Measurements from ENCODE around the gene PKN1. TPM values are rescaled to one million over a fixed set of nuclear protein-coding genes. Genes with fewer than 3 reads are reported as not detected.
A peak's percentile ranks its signal among the peaks of the same experiment; 100 is the strongest.
"Not testable (repeated sequence)": the region's sequence is repeated elsewhere in the genome, so short reads cannot be mapped to it uniquely, and the experiment has no call there.

PKN1 gene
- total RNA-seq, 1 donor from 2014 or later = 204 TPM

DNA sequence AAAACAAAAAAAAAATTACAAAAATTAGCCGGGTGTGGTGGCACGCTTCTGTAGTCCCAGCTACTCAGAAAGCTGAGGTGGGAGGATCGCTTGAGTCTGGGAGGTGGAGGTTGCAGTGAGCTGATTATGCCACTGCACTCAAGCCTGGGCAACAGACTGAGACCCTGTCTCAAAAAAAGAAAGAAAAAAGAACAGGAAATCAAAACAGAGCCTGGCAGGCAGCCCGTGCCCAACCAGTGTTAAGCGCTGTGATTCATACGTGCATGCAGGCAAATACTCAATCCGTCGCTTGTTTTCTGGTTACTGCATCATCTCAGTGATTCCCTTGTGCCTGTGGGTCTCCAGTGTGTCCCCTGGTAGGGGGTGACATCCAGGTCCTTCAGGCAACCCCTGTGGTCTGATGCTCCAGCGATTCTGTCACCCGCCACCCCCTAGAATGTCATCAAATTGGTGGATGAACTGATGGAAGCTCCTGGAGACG is 32.1 kb upstream of the PKN1 start:
- no peak for DNase-seq (ENCODE audit: low spot score)
- Mint-ChIP-seq H3K27ac (ENCODE audit: unreplicated experiment) (peak overlapping the region; percentile 93), H3K9me3 (ENCODE audit: low read depth) (no peaks in the 10 kb centered on the region), H3K4me1 (ENCODE audit: low read depth) (peaks cover 16% of the 10 kb centered on the region), H3K4me3 (ENCODE audit: unreplicated experiment) (no peak overlapping the region), H3K27me3 (ENCODE audit: low read depth) (no peaks in the 10 kb centered on the region), H3K36me3 (ENCODE audit: low read depth) (peaks cover 1% of the 10 kb centered on the region)
- TF ChIP-seq, protein P1, sequence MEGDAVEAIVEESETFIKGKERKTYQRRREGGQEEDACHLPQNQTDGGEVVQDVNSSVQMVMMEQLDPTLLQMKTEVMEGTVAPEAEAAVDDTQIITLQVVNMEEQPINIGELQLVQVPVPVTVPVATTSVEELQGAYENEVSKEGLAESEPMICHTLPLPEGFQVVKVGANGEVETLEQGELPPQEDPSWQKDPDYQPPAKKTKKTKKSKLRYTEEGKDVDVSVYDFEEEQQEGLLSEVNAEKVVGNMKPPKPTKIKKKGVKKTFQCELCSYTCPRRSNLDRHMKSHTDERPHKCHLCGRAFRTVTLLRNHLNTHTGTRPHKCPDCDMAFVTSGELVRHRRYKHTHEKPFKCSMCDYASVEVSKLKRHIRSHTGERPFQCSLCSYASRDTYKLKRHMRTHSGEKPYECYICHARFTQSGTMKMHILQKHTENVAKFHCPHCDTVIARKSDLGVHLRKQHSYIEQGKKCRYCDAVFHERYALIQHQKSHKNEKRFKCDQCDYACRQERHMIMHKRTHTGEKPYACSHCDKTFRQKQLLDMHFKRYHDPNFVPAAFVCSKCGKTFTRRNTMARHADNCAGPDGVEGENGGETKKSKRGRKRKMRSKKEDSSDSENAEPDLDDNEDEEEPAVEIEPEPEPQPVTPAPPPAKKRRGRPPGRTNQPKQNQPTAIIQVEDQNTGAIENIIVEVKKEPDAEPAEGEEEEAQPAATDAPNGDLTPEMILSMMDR (IDR thresholded peaks at IDR 0.05) = no peak

- H3K27me3 Mint-ChIP-seq (ENCODE audit: low read depth) = no peaks in the 10 kb centered on the region
- peak overlapping the region; percentile 93 for H3K27ac Mint-ChIP-seq (ENCODE audit: unreplicated experiment)
- H3K9me3 Mint-ChIP-seq (ENCODE audit: low read depth) = no peaks in the 10 kb centered on the region
- no peak for DNase-seq (ENCODE audit: low spot score)
- H3K4me3 Mint-ChIP-seq (ENCODE audit: unreplicated experiment) = no peak overlapping the region
- TF ChIP-seq, protein P1 (IDR thresholded peaks at IDR 0.05) = no peak
- peaks cover 21% of the 10 kb centered on the region for H3K4me1 Mint-ChIP-seq (ENCODE audit: low read depth)
- peaks cover 1% of the 10 kb centered on the region for H3K36me3 Mint-ChIP-seq (ENCODE audit: low read depth)
Measured at GRCh38 chr19:14401468-14402195, 31.5 kb upstream of the PKN1 start.

- peaks cover 23% of the 10 kb centered on the region for H3K4me1 Mint-ChIP-seq (ENCODE audit: low read depth)
- TF ChIP-seq, protein P1 (IDR thresholded peaks at IDR 0.05) = no peak
- no peaks in the 10 kb centered on the region for H3K9me3 Mint-ChIP-seq (ENCODE audit: low read depth)
- DNase-seq (ENCODE audit: low spot score) = no peak
- no peaks in the 10 kb centered on the region for H3K27me3 Mint-ChIP-seq (ENCODE audit: low read depth)
- no peak overlapping the region for H3K27ac Mint-ChIP-seq (ENCODE audit: unreplicated experiment)
- H3K36me3 Mint-ChIP-seq (ENCODE audit: low read depth) = peaks cover 4% of the 10 kb centered on the region
- H3K4me3 Mint-ChIP-seq (ENCODE audit: unreplicated experiment) = no peak overlapping the region
Measured at GRCh38 chr19:14402332-14403144, 30.6 kb upstream of the PKN1 start.

DNA sequence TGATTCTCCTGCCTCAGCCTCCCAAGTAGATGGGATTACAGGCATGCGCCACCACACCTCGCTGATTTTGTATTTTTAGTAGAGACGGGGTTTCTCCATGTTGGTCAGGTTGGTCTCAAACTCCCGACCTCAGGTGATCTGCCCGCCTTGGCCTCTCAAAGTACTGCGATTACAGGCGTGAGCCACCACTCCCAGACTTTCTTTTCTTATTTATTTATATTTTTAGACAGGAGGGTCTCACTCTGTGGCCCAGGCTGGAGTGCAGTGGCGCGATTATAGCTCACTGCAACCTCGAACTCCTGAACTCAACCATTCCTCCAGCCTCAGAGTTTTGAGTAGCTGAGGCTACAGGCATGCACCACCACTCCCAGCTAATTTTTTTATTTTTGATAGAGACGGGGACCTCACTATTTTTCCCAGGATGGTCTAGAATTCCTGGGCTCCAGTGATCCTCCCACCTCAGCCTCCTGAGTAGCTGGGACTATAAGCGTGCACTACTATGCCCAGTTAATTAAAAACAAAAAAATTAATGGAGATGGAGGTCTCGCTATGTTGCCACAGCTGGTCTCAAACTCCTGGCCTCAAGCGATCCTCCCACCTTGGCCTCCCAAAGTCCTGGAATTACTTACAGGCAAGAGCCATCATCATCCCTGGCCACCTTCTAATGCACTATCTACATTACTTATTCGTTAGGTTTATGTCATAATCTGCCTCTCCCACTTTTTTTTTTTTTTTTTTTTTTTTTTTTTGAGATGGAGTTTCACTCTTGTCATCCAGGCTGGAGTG is 29.8 kb upstream of the PKN1 start:
- not testable (repeated sequence) for H3K27ac Mint-ChIP-seq (ENCODE audit: unreplicated experiment); DNase-seq (ENCODE audit: low spot score); H3K27me3 Mint-ChIP-seq (ENCODE audit: low read depth); H3K4me3 Mint-ChIP-seq (ENCODE audit: unreplicated experiment); H3K36me3 Mint-ChIP-seq (ENCODE audit: low read depth); H3K9me3 Mint-ChIP-seq (ENCODE audit: low read depth)
- H3K4me1 Mint-ChIP-seq (ENCODE audit: low read depth) = peaks cover 23% of the 10 kb centered on the region

DNA sequence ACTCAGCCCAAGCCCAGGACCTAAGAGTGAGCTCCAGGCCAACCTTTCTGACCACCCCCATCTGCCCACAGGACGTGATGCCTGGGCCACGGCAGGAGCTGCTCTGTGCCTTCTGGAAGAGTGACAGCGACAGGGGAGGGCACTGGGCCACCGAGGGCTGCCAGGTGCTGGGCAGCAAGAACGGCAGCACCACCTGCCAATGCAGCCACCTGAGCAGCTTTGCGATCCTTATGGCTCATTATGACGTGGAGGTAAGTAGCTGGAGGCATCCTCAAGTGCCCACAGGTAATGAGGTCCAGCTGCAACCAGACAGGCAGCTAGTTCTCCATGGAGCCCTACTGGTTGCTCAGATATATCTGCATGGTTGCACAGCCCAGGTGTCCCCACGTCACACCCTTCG is 28.8 kb upstream of the PKN1 start:
- TF ChIP-seq, protein P1 (IDR thresholded peaks at IDR 0.05) = no peak
- DNase-seq (ENCODE audit: low spot score) = no peak
- Mint-ChIP-seq H3K36me3 (ENCODE audit: low read depth) (peaks cover 13% of the 10 kb centered on the region), H3K4me1 (ENCODE audit: low read depth) (peaks cover 23% of the 10 kb centered on the region), H3K4me3 (ENCODE audit: unreplicated experiment) (no peak overlapping the region), H3K27me3 (ENCODE audit: low read depth) (no peaks in the 10 kb centered on the region), H3K27ac (ENCODE audit: unreplicated experiment) (no peak overlapping the region), H3K9me3 (ENCODE audit: low read depth) (no peaks in the 10 kb centered on the region)

Data from chondrocyte (in vitro differentiated cells).